GM23338 (cell line): ENCODE data around the gene EXOC3. TPM values are rescaled to one million over a fixed set of nuclear protein-coding genes. Genes with fewer than 3 reads are reported as not detected.

Experiments used
- ATAC-seq: fragments of 200-7000 bp; cut with Tn5 transposase; 3 replicates; pipeline ENCODE4 v1.9.1; 2020
- DNase-seq: peaks from one replicate; pipeline ENCODE4 v3.0.0-alpha.2; 2015; ENCODE audit warnings: low spot score
- H2AFZ ChIP-seq: fragments of 200-600 bp; sonication (generic); 2 replicates; pipeline ENCODE4 v1.8.0; 2016; ENCODE audit warnings: antibody characterized with exemption, mild to moderate bottlenecking, moderate library complexity
- H3F3A ChIP-seq: fragments of 200-600 bp; sonication (generic); replicated peaks from 2 replicates; pipeline ENCODE4 v1.8.0; 2017; ENCODE audit warnings: antibody characterized with exemption, mixed run types, low read depth
- H3K27ac ChIP-seq: fragments of 200-600 bp; sonication (generic); 2 replicates; pipeline ENCODE4 v1.6.1; 2016; ENCODE audit warnings: low read depth
- H3K27me3 ChIP-seq: fragments of 200-600 bp; sonication (generic); 2 replicates; pipeline ENCODE4 v1.8.0; 2016; ENCODE audit warnings: mild to moderate bottlenecking, mixed run types, moderate library complexity; ENCODE audit not compliant: insufficient read depth
- H3K36me3 ChIP-seq: fragments of 200-600 bp; sonication (generic); 2 replicates; pipeline ENCODE4 v1.8.0; 2016; ENCODE audit warnings: mild to moderate bottlenecking; ENCODE audit not compliant: insufficient read depth
- H3K4me1 ChIP-seq: fragments of 200-600 bp; sonication (generic); 2 replicates; pipeline ENCODE4 v1.8.0; 2016; ENCODE audit warnings: mild to moderate bottlenecking, moderate library complexity; ENCODE audit not compliant: insufficient read depth
- H3K4me2 ChIP-seq: fragments of 200-600 bp; sonication (generic); 2 replicates; pipeline ENCODE4 v1.7.1; 2017; ENCODE audit warnings: mixed run types
- H3K4me3 ChIP-seq: fragments of 200-600 bp; sonication (generic); 2 replicates; pipeline ENCODE4 v1.6.1; 2016; ENCODE audit warnings: mixed run types
- H3K79me2 ChIP-seq: fragments of 200-600 bp; sonication (generic); replicated peaks from 2 replicates; pipeline ENCODE4 v1.8.0; 2017; ENCODE audit warnings: mild to moderate bottlenecking; ENCODE audit not compliant: insufficient read depth
- H3K9me2 ChIP-seq: fragments of 200-600 bp; sonication (generic); 2 replicates; pipeline ENCODE4 v1.8.0; 2017; ENCODE audit not compliant: insufficient read depth
- H4K20me1 ChIP-seq: fragments of 200-600 bp; sonication (generic); replicated peaks from 2 replicates; pipeline ENCODE4 v1.8.0; 2017; ENCODE audit warnings: mild to moderate bottlenecking; ENCODE audit not compliant: insufficient read depth
- H3K27ac Mint-ChIP-seq: 2 replicates; pipeline ENCODE4 v1.8.0; 2020; ENCODE audit warnings: inconsistent platforms, mild to moderate bottlenecking, moderate library complexity, mixed read lengths
- H3K27me3 Mint-ChIP-seq: 3 replicates; pipeline ENCODE4 v1.8.0; 2022; ENCODE audit warnings: low read depth, mild to moderate bottlenecking, moderate library complexity, mixed read lengths, inconsistent platforms; ENCODE audit not compliant: insufficient read depth, poor library complexity
- H3K36me3 Mint-ChIP-seq: 3 replicates; pipeline ENCODE4 v1.8.0; 2021; ENCODE audit warnings: low read depth, mild to moderate bottlenecking, inconsistent platforms, moderate library complexity, mixed read lengths
- H3K4me1 Mint-ChIP-seq: 3 replicates; pipeline ENCODE4 v1.8.0; 2020; ENCODE audit warnings: mild to moderate bottlenecking, inconsistent platforms, mixed read lengths
- H3K4me3 Mint-ChIP-seq: 3 replicates; pipeline ENCODE4 v1.8.0; 2021; ENCODE audit warnings: moderate library complexity, mild to moderate bottlenecking, inconsistent platforms, mixed read lengths
- H3K9me3 Mint-ChIP-seq: 3 replicates; pipeline ENCODE4 v1.8.0; 2020; ENCODE audit warnings: moderate library complexity, mild to moderate bottlenecking, inconsistent platforms, mixed read lengths
- EZH2phosphoT487 ChIP-seq: fragments of 200-600 bp; sonication (generic); IDR thresholded peaks from one replicate; pipeline ENCODE4 v1.8.1; 2018; ENCODE audit warnings: antibody characterized with exemption; ENCODE audit not compliant: unreplicated experiment
- NANOG ChIP-seq: IDR thresholded peaks from 2 replicates; pipeline ENCODE4 v1.6.1; 2016; ENCODE audit warnings: antibody characterized with exemption, borderline replicate concordance
- POLR2AphosphoS5 ChIP-seq: IDR thresholded peaks from 2 replicates; pipeline ENCODE4 v1.6.1; 2016; ENCODE audit warnings: antibody characterized with exemption, low read depth
- STAT1 ChIP-seq: IDR thresholded peaks from one replicate; pipeline ENCODE4 v1.6.1; 2016; ENCODE audit warnings: antibody characterized with exemption; ENCODE audit not compliant: unreplicated experiment
- ZNF331 ChIP-seq: fragments of 250-450 bp; sonication (Bioruptor Pico); IDR thresholded peaks from 2 replicates; pipeline ENCODE4 v1.5.0; 2020; ENCODE audit warnings: low read depth, mild to moderate bottlenecking, moderate library complexity
- long read RNA-seq: library from polyadenylated mRNA; unstranded; transcript quantifications from one replicate; pipeline ENCODE4 v2.0.0, GENCODE V29; 2020; ENCODE audit not compliant: unreplicated experiment
- polyA plus RNA-seq: library from polyadenylated mRNA; unstranded; fragments of >200 nt; fragmentation: Nextera tagmentation; extraction: Ambion mirVana; gene quantifications from 2 replicates; pipeline ENCODE4 v1.2.1, GENCODE V29; 2016
- total RNA-seq: library from RNA; depleted of rRNA; stranded (reverse); fragments of >200 nt; shearing (Covaris generic); gene quantifications from 2 replicates; pipeline ENCODE4 v1.2.3, GENCODE V29; 2014; rRNA removed
- TF ChIP-seq, protein P1 (sequence below): IDR thresholded peaks from 2 replicates; pipeline ENCODE4 v1.6.1; 2016; ENCODE audit warnings: antibody characterized with exemption
- TF ChIP-seq, protein P2 (sequence below), 2 experiments: fragments of 200-600 bp in 1 of 2; sonication (generic) in 1 of 2; conservative IDR thresholded peaks; 2 replicates each; pipeline versions ENCODE4 v1.5.1 to v1.6.1; 2016 to 2017; ENCODE audit warnings: antibody characterized with exemption in 2 of 2, low read depth in 2 of 2, mild to moderate bottlenecking in 2 of 2, moderate library complexity in 1 of 2
- TF ChIP-seq, protein P3 (sequence below): IDR thresholded peaks from one replicate; pipeline ENCODE4 v1.6.1; 2018; ENCODE audit warnings: antibody characterized with exemption; ENCODE audit not compliant: unreplicated experiment

The EXOC3 gene
- total RNA-seq (24.2 and 31.6 TPM in 2 replicates), polyA plus RNA-seq (13.4 and 13.8 TPM in 2 replicates)
- long read RNA-seq, partial matches to known transcripts: 1 of 3 reads
- long read RNA-seq, other reads (novel, unspliced or antisense): 1 of 3 reads

DNA sequence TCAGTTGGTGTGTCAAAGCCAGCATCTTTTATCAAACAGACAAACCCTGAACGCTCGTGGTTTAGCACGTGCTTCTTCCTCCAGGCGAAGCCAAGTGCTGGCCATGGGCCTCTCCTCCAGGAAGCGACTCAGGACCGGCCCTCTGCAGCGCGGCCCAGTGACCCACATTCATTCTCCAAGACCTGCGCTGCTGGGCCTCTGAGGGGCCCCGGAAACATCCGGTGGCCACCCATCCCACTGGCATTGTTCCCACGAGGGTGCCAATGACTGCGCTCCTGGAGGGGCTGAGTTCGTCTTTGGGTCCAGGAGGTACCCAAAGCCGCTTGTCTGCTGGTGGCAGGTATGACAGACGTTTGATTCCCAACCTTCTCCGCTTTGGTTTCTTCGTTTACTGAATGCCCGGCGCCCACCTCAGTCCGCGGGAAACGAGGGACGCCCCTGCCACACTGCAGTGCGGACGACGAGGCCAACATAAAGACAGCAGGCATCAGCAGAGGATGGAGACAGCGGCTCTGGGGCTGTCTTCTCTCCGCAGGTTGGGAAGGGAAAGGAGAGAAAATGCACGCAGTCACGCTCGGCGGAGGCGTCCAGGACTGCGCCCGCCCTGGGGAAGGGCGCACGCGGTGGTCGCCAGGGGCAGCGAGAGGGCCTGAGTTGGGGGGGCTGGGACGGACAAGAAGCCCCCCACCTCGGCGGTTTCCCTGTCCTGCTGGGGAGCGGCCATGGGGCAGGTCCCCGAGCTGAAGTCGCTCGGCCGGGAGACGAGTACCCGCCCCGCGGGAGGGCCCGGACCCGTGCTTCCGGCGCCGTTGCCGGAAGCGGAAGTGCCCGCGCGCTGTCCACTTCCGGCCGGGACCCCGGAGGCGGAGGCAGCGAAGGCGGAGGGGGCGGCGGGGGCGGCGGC lies at the start of gene EXOC3:
TSS of gene EXOC3 (plus strand) at position 842 of the 904 bp plus-strand sequence. CDS start 3,030 bp downstream, outside the sequence.
- H3K9me2 ChIP-seq: no peaks in the 10 kb centered on the region
- no peak within 1 kb of the TSS for H3K27ac ChIP-seq
- peak within 1 kb of the TSS; percentile 89; the same call in 1 of the 2 replicates for H2AFZ ChIP-seq
- peaks cover 16% of the 10 kb centered on the region for H3K27me3 Mint-ChIP-seq
- DNase-seq (peak; percentile 80), ATAC-seq (peak; percentile 87)
- H3K4me1 ChIP-seq: peaks cover 6% of the 10 kb centered on the region; the same call in 1 of the 2 replicates
- H3K4me1 Mint-ChIP-seq: peaks cover 3% of the 10 kb centered on the region; the same call in 2 of the 3 replicates
- peak within 1 kb of the TSS; percentile 95 for H3K4me2 ChIP-seq
- H4K20me1 ChIP-seq: peaks cover 2% of the 10 kb centered on the region; the same call in 1 of the 2 replicates
- peaks cover 15% of the 10 kb centered on the region for H3K79me2 ChIP-seq
- no peaks in the 10 kb centered on the region; the same call in 1 of the 2 replicates for H3K36me3 ChIP-seq
- peaks cover 13% of the 10 kb centered on the region for H3K36me3 Mint-ChIP-seq
- no peaks in the 10 kb centered on the region for H3K27me3 ChIP-seq
- peak; percentile 77 for TF ChIP-seq POLR2AphosphoS5
- TF ChIP-seq, protein P1, sequence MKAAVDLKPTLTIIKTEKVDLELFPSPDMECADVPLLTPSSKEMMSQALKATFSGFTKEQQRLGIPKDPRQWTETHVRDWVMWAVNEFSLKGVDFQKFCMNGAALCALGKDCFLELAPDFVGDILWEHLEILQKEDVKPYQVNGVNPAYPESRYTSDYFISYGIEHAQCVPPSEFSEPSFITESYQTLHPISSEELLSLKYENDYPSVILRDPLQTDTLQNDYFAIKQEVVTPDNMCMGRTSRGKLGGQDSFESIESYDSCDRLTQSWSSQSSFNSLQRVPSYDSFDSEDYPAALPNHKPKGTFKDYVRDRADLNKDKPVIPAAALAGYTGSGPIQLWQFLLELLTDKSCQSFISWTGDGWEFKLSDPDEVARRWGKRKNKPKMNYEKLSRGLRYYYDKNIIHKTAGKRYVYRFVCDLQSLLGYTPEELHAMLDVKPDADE: no peak
- TF ChIP-seq EZH2phosphoT487: no peak
- TF ChIP-seq NANOG: no peak
- no peak for TF ChIP-seq STAT1
- TF ChIP-seq, protein P2, sequence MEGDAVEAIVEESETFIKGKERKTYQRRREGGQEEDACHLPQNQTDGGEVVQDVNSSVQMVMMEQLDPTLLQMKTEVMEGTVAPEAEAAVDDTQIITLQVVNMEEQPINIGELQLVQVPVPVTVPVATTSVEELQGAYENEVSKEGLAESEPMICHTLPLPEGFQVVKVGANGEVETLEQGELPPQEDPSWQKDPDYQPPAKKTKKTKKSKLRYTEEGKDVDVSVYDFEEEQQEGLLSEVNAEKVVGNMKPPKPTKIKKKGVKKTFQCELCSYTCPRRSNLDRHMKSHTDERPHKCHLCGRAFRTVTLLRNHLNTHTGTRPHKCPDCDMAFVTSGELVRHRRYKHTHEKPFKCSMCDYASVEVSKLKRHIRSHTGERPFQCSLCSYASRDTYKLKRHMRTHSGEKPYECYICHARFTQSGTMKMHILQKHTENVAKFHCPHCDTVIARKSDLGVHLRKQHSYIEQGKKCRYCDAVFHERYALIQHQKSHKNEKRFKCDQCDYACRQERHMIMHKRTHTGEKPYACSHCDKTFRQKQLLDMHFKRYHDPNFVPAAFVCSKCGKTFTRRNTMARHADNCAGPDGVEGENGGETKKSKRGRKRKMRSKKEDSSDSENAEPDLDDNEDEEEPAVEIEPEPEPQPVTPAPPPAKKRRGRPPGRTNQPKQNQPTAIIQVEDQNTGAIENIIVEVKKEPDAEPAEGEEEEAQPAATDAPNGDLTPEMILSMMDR (conservative IDR thresholded peaks at IDR 0.05; ENCODE audit: low read depth in 2 of 2): no peak
- no peak for TF ChIP-seq ZNF331 (CRISPR knock-in tag)
- TF ChIP-seq, protein P3, sequence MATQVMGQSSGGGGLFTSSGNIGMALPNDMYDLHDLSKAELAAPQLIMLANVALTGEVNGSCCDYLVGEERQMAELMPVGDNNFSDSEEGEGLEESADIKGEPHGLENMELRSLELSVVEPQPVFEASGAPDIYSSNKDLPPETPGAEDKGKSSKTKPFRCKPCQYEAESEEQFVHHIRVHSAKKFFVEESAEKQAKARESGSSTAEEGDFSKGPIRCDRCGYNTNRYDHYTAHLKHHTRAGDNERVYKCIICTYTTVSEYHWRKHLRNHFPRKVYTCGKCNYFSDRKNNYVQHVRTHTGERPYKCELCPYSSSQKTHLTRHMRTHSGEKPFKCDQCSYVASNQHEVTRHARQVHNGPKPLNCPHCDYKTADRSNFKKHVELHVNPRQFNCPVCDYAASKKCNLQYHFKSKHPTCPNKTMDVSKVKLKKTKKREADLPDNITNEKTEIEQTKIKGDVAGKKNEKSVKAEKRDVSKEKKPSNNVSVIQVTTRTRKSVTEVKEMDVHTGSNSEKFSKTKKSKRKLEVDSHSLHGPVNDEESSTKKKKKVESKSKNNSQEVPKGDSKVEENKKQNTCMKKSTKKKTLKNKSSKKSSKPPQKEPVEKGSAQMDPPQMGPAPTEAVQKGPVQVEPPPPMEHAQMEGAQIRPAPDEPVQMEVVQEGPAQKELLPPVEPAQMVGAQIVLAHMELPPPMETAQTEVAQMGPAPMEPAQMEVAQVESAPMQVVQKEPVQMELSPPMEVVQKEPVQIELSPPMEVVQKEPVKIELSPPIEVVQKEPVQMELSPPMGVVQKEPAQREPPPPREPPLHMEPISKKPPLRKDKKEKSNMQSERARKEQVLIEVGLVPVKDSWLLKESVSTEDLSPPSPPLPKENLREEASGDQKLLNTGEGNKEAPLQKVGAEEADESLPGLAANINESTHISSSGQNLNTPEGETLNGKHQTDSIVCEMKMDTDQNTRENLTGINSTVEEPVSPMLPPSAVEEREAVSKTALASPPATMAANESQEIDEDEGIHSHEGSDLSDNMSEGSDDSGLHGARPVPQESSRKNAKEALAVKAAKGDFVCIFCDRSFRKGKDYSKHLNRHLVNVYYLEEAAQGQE: peak; percentile 40
- 0 out of 3 replicates have a peak, but pooled peaks cover 3% of the 10 kb centered on the region for H3K9me3 Mint-ChIP-seq
- H3K4me3 ChIP-seq: peak within 1 kb of the TSS; percentile 87
- H3K27ac Mint-ChIP-seq: peak within 1 kb of the TSS; percentile 78
- H3K4me3 Mint-ChIP-seq: peak within 1 kb of the TSS; percentile 98
- H3F3A ChIP-seq: no peaks in the 10 kb centered on the region
